Measurements from ENCODE around the gene ACVR1B. TPM values are rescaled to one million over a fixed set of nuclear protein-coding genes. Genes with fewer than 3 reads are reported as not detected.
"Not testable (repeated sequence)": the region's sequence is repeated elsewhere in the genome, so short reads cannot be mapped to it uniquely, and the experiment has no call there.

The ACVR1B gene
- polyA plus RNA-seq, 1 donor, result 52.6 TPM

DNA sequence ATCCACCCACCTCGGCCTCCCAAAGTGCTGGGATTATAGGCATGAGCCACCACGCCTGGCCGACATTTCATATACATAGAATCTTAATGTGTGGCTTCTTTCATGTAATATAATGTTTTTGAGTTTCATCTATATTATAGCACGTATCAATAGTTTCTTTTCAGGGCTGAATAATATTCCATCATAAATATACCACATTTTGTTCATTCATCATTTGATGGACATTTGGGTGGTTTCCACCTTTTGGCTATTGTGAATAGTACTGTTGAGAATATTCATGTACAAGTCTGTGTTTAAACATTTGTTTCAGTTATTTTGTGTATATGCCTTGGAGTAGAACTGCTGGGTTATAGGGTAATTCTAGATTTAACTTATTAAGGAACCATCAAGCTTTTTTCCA, 12.0 kb downstream of the ACVR1B start:
- no peak for DNase-seq

DNA sequence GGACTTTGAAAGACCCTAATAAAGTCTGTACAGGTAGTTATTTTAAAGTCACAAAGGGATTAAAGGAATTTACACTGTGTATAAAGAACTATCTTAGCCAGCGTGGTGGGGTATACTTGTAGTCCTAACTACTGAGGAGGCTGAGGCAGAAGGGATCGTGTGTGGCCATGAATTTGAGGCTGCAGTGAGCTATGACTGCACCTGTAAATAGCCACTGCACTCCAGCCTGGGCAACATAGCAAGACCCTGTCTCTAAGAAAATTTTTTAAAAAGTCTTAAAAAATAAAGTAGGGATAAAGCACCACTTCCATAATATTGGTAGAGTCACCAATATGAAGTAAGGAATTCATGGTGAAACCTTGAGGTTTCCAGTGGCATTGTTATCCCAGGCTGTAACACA, 18.1 kb downstream of the ACVR1B start:
- DNase-seq, result no peak

DNA sequence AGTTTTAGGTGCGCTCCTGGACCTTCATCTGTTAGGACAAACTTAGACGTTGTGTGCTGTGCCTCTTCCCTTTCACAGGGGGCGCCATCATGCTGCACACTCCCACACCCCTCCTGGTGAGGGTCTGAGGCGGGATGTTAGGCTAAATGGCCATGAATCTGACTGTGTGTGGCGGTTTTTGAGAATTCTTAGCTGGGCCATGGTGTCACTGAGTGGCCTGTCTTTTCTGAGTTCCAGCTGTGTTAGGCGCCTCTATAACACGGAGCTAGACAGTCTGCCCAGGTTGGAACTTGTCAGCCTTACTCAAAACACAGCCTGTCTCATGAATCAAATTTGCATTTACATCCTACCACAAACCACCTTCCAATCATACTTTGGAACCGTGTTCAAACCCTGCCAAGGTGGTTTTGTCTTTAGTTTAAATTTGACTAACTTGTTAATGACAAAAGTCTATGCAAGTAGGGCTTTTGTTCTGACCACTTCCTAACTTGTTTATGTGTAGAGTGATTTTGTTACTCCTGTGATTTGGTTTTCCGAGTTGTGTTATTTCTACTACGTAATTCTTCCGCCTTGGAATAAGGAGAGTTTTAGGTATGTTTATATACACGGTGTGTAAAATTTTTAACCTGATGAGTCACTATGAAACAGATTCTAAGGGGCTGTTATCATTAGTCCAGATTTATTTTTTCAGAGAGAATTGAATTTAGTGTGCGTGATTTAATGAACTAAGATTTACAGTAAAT, 19.6 kb downstream of the ACVR1B start:
- peak; percentile 65 for DNase-seq

- DNase-seq, result no peak
Measured at GRCh38 chr12:51971679-51972421, 20.4 kb downstream of the ACVR1B start.

DNA sequence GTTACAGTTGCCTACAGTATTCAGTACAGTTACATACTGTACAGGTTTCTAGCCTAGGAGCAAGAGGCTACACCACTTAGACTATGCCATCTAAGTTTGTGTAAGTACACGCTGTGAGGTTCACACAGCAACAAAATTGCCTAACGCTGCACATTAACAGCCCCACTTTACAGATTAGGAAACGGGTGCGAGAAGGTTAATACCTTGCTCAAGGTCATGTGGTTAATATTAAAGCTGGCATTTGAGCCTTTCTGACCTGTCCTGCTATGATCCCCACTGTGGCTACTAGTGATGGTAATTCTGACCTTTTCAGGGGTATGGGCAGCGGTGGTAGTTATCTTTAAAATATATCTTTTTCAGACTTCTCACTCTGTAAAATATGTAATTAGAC, 20.9 kb downstream of the ACVR1B start:
- no peak for DNase-seq

- no peak for DNase-seq
Measured at GRCh38 chr12:51972849-51973273, 21.4 kb downstream of the ACVR1B start.

GRCh38 chr12:51973560-51973959, 22.1 kb downstream of the ACVR1B start:
- DNase-seq, result no peak

GRCh38 chr12:51974646-51975045, 23.1 kb downstream of the ACVR1B start:
- DNase-seq, result no peak

GRCh38 chr12:51975196-51975595, 23.7 kb downstream of the ACVR1B start:
- DNase-seq, result no peak

- peak; percentile 73 for DNase-seq
Measured at GRCh38 chr12:51976376-51977160, 25.1 kb downstream of the ACVR1B start.

GRCh38 chr12:51977320-51977753, 25.8 kb downstream of the ACVR1B start:
- DNase-seq, result no peak

- not testable (repeated sequence) for DNase-seq
Measured at GRCh38 chr12:51979306-51979705, 27.8 kb downstream of the ACVR1B start.

DNA sequence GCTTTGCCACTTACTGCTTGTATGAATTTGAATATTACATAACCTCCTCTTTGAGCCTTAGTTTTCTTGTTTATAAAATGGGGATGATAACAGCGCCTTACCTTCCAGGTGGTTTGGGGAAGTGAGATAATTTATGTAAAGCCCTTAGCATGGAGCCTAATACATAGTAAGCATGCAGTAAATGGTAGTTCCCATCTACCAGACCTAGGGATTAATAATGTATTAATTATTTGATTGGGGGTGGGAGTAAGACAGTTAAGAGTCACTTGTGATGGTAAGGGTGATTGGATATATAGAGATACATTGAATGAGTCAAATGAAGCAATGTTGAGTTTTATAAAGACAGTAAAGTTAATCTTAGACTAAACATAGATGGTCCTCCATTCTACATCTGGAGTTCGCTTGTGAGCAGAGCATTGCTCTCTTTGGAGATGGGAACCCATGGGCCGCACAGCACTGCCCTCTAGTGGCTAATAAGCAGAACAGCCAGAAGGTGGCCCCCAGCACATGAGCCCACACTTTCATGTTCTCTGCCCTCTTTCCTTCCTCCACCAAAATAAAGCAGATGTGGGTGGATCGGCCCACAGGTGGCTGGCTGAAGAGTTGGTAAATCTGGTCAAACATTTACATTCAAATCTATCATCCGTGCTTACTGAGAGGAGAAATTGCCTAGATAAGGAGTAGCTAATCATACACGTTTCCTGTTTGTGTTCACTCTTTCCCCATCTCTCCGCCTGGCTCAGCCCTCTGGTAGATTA, 28.7 kb downstream of the ACVR1B start:
- peak; percentile 76 for DNase-seq

GRCh38 chr12:51980809-51981127, 29.3 kb downstream of the ACVR1B start:
- no peak for DNase-seq

GRCh38 chr12:51984657-51985056, 33.2 kb downstream of the ACVR1B start:
- DNase-seq, result no peak

GRCh38 chr12:51985154-51985835, 33.8 kb downstream of the ACVR1B start:
- no peak for DNase-seq

DNA sequence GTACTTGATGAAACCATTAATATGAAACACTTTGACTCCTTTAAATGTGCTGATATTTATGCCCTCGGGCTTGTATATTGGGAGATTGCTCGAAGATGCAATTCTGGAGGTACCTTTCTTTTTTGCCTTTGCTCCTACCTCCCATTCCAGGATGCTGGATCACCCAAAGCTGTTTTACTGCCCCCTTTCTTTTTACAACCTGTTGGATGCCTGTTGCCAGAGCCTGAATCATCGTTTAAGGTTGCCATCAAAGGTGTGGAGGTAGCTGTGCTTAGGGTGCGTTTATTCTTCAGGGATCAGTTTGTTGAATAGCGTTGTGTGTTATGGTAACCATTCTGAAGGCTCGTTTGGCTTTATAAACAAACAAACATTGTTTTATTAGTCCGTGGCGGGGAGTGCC, 35.3 kb downstream of the ACVR1B start:
- DNase-seq, result no peak

- no peak for DNase-seq
Measured at GRCh38 chr12:51992246-51992645, 40.7 kb downstream of the ACVR1B start.

DNA sequence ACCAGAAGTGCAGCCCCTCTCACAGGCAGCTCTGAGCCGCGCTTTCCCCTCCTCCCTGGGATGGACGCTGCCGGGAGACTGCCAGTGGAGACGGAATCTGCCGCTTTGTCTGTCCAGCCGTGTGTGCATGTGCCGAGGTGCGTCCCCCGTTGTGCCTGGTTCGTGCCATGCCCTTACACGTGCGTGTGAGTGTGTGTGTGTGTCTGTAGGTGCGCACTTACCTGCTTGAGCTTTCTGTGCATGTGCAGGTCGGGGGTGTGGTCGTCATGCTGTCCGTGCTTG, 43.0 kb downstream of the ACVR1B start:
- no peak for DNase-seq

- DNase-seq, result no peak
Measured at GRCh38 chr12:51994959-51995358, 43.5 kb downstream of the ACVR1B start.

DNA sequence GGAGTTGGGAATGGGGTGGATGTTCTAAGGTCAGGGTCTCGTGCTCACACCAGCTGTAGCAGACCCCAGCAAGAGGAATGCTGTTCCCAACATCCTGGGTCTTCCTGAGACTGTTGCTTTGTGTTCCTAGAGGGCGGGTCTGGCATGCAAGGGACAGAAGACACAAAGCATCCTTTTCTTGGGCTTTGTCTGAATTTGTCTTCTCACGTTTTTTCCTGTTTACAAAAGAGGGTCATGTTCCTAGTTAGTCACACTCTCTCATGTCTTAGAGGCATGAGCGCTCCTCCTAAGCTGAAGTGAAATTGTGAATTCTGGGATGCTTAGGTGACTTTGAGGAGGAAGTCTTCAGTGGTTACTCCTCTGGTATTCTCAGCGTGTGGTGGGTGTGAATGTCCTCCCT, 45.6 kb downstream of the ACVR1B start:
- no peak for DNase-seq

DNA sequence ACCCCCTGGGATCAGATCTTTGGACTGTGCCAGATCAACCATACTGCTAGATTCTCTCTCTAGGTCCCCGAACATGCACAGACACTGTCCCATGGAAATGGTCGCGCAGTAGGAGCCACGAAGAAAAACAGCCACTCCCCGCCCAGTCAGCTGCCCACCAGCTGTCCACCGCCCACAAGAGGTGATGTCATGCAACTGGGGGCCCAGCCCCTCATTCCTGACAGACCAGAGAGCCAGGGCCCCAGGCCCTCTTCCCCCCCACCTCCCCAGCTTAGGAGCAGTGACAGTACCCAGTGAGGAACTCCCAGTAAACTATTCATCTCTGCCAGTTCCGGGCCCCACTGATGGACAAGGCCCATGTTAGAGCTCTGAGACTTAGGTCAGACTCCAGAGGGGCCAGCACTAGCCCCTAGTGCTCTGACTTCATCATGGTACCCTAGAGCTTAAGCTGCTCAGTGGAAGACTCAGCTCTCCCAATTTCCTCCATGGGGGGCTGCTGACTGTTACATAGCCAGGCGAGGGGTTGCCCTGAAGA, 51.6 kb downstream of the ACVR1B start:
- DNase-seq, result no peak
